ENCODE measurements around the gene EEPD1.

DNA sequence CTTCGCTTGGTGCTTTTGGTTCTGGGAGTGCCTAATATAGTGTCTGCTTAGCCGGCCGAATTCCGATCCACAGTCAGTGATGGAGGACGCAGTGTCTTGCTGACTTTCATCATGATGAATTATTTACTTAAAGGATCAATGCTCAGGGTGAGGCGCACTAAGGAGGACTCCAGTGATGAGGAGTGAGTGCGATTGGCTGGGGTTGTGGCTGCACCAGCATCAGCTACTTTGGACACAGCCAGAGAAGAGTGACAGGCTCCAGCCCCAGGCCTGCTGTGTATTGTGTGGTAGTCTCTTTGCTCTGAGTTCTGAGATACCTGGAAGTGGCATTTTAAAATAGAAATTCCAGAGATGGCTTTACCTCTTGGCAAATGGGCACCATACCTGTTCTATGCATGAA lies 163.3 kb downstream of the EEPD1 start:
- TF ChIP-seq, protein P1, sequence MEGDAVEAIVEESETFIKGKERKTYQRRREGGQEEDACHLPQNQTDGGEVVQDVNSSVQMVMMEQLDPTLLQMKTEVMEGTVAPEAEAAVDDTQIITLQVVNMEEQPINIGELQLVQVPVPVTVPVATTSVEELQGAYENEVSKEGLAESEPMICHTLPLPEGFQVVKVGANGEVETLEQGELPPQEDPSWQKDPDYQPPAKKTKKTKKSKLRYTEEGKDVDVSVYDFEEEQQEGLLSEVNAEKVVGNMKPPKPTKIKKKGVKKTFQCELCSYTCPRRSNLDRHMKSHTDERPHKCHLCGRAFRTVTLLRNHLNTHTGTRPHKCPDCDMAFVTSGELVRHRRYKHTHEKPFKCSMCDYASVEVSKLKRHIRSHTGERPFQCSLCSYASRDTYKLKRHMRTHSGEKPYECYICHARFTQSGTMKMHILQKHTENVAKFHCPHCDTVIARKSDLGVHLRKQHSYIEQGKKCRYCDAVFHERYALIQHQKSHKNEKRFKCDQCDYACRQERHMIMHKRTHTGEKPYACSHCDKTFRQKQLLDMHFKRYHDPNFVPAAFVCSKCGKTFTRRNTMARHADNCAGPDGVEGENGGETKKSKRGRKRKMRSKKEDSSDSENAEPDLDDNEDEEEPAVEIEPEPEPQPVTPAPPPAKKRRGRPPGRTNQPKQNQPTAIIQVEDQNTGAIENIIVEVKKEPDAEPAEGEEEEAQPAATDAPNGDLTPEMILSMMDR (IDR thresholded peaks at IDR 0.05 in 8 of 11, conservative IDR thresholded peaks at IDR 0.05 in 3 of 11) = no peak
- no peak for TF ChIP-seq POLR2A (IDR thresholded peaks at IDR 0.05)

Data from spleen (tissue), 7 donors.